Inflammatory macrophage (primary cell): ENCODE measurements around the gene TEX44.

ENCODE experiments used
- DNase-seq, 2 donors: peaks; one replicate each; pipeline ENCODE4 v3.0.0-alpha.2; 2020 to 2022

The TEX44 gene

DNA sequence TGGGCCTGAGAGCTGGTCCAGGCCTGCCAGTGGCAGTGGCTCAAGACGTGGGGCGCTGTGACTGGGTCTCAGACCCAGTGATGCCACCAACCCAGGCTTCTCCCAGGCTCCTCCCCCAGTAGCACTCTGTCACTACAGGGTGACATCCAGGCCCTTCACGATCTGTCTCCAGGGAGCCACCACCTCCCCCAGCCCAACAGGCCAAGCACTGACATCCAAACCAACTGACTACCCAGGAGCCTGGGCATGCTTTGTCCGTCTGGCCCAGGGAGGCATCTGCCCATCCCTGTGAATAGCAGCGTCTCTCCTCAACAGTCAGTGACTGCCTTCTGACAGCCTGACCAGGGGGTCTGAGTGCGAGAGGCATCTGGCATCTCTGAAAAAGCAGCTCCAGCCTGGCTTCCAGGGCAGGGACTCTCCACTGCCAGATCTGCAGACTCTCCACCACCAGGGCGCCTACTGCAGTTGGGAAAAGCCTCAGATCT is 13.0 kb downstream of the TEX44 start:
- no peak for DNase-seq

DNA sequence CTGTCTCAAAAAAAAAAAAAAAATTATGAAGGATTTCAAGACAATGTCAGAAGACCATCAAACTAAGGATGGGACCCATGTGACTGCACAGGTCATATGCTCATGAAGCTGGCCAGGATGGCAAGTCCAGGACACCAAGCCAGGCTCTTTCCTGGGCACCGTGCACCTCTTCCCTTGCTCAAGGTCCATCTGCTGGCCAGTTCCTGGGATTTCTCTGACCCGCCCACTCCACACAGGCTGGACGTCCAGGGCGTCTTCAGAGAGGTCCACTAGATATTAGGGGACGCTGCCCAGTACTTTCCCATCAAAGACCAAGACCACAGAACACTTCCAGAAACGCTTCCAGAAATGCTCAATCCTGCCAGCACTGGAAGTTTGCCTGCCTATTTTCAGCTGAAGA is 14.3 kb downstream of the TEX44 start:
- DNase-seq, result no peak

- DNase-seq, result peak; percentile 16 to 44
These were observed 18.8 kb downstream of the TEX44 start for GRCh38 chr2:231611273-231612108.

DNA sequence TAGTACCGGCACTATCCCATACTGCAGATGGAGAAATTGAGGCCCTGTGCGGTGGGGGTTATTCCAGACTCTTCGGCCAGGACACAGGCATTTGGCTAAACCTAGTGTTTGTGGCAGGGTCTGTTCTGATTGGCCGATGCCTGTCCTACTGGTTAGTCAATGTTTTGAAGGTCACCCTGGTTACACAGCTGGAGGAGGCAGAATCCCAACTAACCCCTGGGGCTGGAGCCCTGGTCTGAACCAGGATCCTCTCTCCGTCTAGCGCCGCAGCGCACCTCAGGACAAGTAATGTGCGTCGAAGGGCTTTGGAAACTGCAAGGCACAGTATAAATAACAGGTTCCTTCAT is 19.4 kb downstream of the TEX44 start:
- DNase-seq, result no peak

DNA sequence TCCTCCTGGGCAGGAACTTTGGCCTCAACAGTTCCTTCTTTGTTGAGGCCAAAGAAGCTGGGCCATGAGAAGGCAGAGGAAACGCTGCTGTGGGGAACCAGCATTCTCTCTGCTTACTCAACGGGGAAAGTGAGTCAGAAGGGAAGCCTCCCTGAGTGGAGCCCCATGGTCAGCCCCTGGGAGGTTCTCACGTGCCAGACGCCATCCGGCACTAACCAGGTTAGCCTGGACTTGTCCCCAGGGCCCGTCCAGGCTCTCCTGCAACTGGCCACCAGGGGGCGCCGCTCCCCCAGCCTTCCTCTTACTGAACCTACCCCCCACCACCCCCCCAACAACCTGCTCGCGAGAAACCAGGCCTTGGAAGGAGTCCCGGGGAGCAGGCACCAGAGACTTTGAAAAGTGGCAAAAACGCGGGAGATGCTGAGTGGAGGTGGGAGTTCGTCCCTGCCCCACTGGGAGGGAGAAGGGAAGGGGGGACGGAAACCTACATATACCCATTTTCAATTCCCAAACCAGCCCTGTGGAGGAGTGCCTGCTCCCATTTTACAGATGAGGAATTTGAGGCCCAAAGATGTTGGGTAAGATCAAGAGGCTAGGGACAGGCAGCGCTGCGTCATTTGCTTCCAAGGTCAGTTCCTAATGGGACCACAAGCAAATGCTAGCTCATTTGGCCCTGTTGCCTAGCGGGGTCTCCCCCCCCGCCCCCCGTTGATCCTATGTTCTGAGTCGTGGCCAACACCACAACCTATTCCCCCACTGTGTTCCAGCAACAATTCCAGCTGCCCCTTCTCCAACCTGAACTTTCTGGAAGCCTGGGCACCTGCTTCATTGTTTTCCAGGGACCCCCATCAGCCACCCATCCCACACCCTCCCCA is 20.0 kb downstream of the TEX44 start:
- DNase-seq, result peak; percentile 95

DNA sequence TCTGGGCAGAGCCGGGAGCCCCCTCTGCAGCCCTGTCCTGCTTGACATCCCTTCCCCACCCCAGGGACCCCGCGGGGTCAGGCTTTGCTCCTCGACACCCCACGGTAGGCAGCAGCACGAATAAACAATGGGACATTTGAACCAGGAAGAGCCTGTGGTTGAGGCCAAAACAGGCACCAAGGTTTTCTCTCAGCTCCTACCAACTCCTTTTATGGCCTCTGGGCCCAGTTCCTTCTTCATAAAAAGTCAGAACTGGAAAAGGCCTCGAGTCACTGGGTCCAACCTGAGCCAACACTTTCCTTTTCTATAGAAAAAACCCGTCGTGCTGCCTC is 20.6 kb downstream of the TEX44 start:
- peak; percentile 28 to 39 for DNase-seq

GRCh38 chr2:231613663-231614558 is 21.2 kb downstream of the TEX44 start:
- DNase-seq, result peak; percentile 67 to 86

DNA sequence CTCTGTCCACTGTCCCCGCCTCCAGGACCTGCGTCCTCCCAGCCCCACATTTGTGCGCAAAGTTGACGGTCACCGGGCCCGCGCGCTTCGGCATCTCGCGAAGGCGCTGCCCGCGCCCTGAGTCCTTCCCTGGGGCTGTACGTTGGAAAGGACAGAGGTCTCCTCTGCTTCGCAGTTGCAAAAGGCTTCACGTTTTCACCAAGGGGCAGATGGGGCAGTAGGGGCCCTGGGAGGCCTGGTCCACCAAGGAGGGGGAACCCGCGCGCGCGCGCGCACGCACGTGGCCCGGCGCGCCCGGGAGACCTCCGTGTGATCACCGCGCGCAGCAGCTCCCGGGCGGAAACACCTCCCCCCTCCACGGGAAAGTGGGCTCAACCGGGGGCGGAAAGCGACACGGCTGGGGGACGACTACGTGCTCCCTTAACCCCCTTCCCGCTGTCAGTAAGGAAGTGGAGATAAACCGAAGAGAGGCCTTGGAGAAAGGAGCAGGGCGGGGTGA is 21.9 kb downstream of the TEX44 start:
- peak; percentile 5 to 34 for DNase-seq

- no peak for DNase-seq
These were observed 22.5 kb downstream of the TEX44 start for GRCh38 chr2:231615058-231615671.

GRCh38 chr2:231616296-231616695 is 23.6 kb downstream of the TEX44 start:
- no peak for DNase-seq

GRCh38 chr2:231617059-231617926 is 24.6 kb downstream of the TEX44 start:
- DNase-seq, result no peak

GRCh38 chr2:231621051-231621879 is 28.6 kb downstream of the TEX44 start:
- no peak for DNase-seq

GRCh38 chr2:231622963-231623362 is 30.3 kb downstream of the TEX44 start:
- DNase-seq, result no peak

- DNase-seq, result no peak
These were observed 33.8 kb downstream of the TEX44 start for GRCh38 chr2:231626449-231626848.

- no peak for DNase-seq
These were observed 34.9 kb downstream of the TEX44 start for GRCh38 chr2:231627384-231628120.

DNA sequence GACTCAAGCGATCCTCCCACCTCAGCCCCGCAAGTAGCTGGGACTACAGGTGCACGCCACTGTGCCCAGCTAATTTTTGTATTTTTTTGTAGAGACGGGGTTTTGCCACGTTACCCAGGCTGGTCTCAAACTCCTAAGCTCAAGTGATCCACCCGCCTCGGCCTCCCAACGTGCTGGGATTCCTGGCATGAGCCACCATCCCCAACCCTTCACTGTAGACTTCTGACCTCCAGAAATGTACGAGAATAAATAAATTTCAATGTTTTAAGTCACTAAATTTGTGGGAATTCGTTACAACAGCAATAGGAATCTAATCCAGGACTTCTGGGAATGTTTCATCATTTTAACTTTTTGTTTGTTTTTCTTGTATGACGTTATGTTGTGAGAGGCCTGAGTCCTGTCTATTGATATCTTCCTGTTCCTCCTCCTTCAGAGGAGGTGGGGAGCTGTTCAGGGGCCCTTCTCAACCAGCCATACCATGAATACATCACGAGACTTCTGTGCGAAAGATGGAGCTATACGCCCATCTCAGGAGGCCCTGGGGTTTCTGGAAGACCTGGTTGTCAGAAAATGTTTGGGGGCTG is 40.0 kb downstream of the TEX44 start:
- no peak for DNase-seq

DNA sequence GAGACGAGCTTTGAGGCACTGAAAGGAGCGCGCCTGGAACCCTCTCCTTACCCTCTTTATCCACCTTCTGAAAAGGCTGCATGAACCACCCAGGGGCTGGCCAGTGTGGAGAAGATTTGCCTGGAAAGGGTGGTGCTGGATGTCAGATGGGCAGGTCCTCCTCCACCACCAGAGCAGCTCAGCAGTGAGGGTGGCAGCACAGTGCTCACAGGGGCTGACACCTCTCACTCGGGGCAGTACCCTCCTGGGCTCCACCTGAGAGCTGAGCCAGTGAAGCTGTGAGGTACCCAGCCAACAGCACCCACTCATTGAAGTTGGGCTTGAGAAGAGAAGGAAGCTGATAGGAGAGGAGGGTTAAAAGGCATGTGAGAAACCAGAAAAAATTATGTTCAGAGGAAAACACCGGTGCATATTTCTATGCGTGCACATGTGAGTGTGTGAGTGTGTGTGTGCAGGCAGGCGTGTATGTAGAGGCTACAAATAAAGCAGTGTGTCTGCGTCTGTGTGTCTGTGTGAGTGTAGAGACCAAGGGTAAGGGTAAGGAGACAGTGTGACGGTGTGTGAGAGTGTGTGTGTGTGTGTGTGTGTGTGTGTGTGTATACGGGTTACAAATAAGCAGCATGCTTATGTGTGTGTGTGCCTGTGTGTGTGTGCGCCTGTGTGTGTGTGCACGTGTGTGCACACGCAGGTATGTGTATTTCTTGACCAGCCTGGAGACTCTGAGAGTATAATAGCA is 40.7 kb downstream of the TEX44 start:
- no peak for DNase-seq

DNA sequence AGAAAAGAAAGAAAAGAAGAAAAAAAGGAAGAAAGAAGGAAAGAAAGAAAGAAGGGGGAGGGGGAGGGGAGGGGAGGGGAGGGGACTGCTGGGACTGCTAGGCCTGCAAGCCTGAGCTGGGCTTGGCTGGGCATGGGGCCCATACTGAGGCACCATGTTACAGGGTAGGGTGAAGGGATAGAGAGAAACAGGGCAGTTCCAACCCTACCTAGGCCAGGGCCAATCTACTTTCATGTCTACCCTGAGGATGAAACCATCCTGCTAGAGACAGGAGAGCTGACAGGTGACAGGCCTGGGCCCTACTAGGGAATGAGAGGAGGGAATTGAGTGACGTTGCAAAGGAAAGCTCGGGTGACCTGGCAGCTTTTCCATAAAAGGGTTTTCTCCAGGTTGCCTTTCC is 41.7 kb downstream of the TEX44 start:
- DNase-seq, result no peak
